K562 (cell line): ENCODE measurements around the gene MOB1B.

Experiments used
- CTCF ChIP-seq, 3 experiments: IDR thresholded peaks in 2 of 3; conservative IDR thresholded peaks in 1 of 3; 2 replicates each; pipeline ENCODE4 v1.5.1; 2011 to 2012; ENCODE audit warnings: low read length in 3 of 3, mild to moderate bottlenecking in 3 of 3, control low read depth in 2 of 3, improper control_type of control experiment in 1 of 3, inconsistent platforms in 1 of 3, low read depth in 1 of 3, mixed read lengths in 1 of 3, moderate library complexity in 1 of 3; ENCODE audit not compliant: insufficient read depth in 2 of 3
- HDAC2 ChIP-seq: fragments of 450-650 bp; IDR thresholded peaks from 2 replicates; pipeline ENCODE4 v1.6.1; 2016; ENCODE audit warnings: mild to moderate bottlenecking
- POLR2A ChIP-seq: fragments of 450-650 bp; conservative IDR thresholded peaks from 2 replicates; pipeline ENCODE4 v1.6.1; 2016
- POLR2AphosphoS5 ChIP-seq: IDR thresholded peaks from 2 replicates; pipeline ENCODE4 v1.6.1; 2011; ENCODE audit warnings: mild to moderate bottlenecking, low read depth, low read length, moderate library complexity; ENCODE audit not compliant: control insufficient read depth, insufficient read depth
- SREBF2 ChIP-seq: sonication (generic); formaldehyde crosslinking; IDR thresholded peaks from 2 replicates; pipeline ENCODE4 v1.4.0; 2020; ENCODE audit warnings: mild to moderate bottlenecking, missing genetic modification reagents
- ZNF217 ChIP-seq: sonication (generic); formaldehyde crosslinking; IDR thresholded peaks from 2 replicates; pipeline ENCODE4 v1.8.0; 2022; ENCODE audit warnings: mild to moderate bottlenecking, missing genetic modification reagents
- ZNF24 ChIP-seq: fragments of 450-650 bp; IDR thresholded peaks from 2 replicates; pipeline ENCODE4 v1.6.1; 2016
- ZZZ3 ChIP-seq: fragments of 450-650 bp; IDR thresholded peaks from 2 replicates; pipeline ENCODE4 v1.6.1; 2016; ENCODE audit warnings: antibody characterized with exemption, mild to moderate bottlenecking, moderate library complexity
- TF ChIP-seq, protein P1 (sequence below): fragments of 450-650 bp; formaldehyde crosslinking; IDR thresholded peaks from 2 replicates; pipeline ENCODE4 v1.4.0; 2020; ENCODE audit warnings: mild to moderate bottlenecking, moderate library complexity

DNA sequence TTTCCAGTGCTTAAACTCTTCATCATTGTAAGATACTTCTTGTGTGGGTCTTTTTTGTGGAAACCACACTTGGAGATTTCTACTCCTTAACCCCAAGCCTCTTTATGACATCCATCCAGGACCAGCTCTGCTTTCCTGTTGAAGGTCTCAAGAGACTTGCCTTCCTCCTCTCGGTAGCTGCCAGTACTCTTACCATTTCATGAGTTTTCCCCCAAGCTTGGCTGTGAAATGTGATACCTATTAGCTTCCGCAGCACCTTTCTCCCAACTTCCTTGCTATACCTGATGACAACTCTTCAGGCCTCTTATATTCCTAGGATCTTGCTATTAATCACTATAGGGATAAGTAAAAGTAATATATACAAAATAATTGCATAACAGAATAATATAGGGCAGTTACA, 89.4 kb downstream of the MOB1B start:
- TF ChIP-seq POLR2A, result no peak
- TF ChIP-seq, protein P1, sequence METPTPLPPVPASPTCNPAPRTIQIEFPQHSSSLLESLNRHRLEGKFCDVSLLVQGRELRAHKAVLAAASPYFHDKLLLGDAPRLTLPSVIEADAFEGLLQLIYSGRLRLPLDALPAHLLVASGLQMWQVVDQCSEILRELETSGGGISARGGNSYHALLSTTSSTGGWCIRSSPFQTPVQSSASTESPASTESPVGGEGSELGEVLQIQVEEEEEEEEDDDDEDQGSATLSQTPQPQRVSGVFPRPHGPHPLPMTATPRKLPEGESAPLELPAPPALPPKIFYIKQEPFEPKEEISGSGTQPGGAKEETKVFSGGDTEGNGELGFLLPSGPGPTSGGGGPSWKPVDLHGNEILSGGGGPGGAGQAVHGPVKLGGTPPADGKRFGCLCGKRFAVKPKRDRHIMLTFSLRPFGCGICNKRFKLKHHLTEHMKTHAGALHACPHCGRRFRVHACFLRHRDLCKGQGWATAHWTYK (CRISPR knock-in tag), result no peak
- TF ChIP-seq CTCF (IDR thresholded peaks at IDR 0.05 in 2 of 3, conservative IDR thresholded peaks at IDR 0.05 in 1 of 3; ENCODE audit: insufficient read depth in 2 of 3, low read depth in 1 of 3, low read length in 3 of 3), result no peak
- no peak for TF ChIP-seq ZNF24
- no peak for TF ChIP-seq ZNF217
- TF ChIP-seq SREBF2 (CRISPR knock-in tag), result no peak
- no peak for TF ChIP-seq POLR2AphosphoS5
- no peak for TF ChIP-seq HDAC2
- no peak for TF ChIP-seq ZZZ3
